Measurements from ENCODE around the gene RMI2. TPM values are rescaled to one million over a fixed set of nuclear protein-coding genes. Genes with fewer than 3 reads are reported as not detected.
A peak's percentile ranks its signal among the peaks of the same experiment; 100 is the strongest.

Gene RMI2
- total and polyA plus RNA-seq, 2 donors (not counting 1 experiment from before 2014, with no cell fraction given), result 6.6 to 6.8 TPM

DNA sequence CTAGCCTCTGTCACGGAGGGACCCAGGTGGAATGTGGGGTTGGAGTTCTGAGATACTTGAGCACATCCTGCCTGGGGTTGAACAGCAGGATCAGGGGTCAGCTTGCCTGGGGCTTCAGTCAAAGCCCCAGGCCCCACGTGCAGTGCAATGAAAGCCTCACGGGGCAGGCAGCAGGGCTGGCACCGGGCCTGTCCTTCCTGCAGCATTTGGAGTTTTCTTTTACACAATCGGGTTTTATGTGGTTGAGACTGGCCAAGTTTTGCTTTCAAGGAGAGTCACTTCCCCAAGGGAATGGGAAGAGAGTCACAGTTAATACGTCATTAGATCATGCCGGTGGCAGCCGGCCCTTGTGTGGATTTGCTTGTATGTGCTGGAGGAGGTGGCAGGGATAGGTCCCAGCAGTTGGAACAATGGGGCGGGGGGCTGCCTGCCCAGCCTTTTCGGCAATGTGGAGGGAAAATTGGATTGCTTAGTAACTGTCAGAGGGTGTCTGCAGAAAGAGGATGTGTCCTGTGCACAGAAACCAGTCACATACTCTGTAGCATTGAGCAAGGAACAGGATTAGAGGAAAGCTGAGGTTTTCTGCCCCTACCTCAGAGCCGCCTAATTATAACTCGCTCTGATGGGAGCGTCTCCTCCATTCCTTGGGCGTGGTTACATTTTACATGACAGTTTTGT is 4.5 kb downstream of the RMI2 start:
- H3K27ac ChIP-seq (ENCODE audit: insufficient read depth, low read length), result peak overlapping the region; percentile 87
- H3K4me1 ChIP-seq (ENCODE audit: control insufficient read depth, extremely low read depth, insufficient read depth, low read length), result peaks cover 20% of the 10 kb centered on the region
- peak overlapping the region in 1 of 4 experiments; percentile 17 for H3K4me3 ChIP-seq (replicated peaks in 1 of 4; ENCODE audit: control extremely low read depth in 1 of 4, insufficient read depth in 1 of 4, low read depth in 3 of 4, low read length in 4 of 4)
- H3K36me3 ChIP-seq (ENCODE audit: control insufficient read depth, insufficient read depth, low read length), result no peaks in the 10 kb centered on the region
- H2AFZ ChIP-seq (ENCODE audit: low read length), result peak overlapping the region; percentile 24
- TF ChIP-seq EZH2 (IDR thresholded peaks at IDR 0.05; ENCODE audit: low read length, missing control alignments), result no peak
- TF ChIP-seq, protein P1, sequence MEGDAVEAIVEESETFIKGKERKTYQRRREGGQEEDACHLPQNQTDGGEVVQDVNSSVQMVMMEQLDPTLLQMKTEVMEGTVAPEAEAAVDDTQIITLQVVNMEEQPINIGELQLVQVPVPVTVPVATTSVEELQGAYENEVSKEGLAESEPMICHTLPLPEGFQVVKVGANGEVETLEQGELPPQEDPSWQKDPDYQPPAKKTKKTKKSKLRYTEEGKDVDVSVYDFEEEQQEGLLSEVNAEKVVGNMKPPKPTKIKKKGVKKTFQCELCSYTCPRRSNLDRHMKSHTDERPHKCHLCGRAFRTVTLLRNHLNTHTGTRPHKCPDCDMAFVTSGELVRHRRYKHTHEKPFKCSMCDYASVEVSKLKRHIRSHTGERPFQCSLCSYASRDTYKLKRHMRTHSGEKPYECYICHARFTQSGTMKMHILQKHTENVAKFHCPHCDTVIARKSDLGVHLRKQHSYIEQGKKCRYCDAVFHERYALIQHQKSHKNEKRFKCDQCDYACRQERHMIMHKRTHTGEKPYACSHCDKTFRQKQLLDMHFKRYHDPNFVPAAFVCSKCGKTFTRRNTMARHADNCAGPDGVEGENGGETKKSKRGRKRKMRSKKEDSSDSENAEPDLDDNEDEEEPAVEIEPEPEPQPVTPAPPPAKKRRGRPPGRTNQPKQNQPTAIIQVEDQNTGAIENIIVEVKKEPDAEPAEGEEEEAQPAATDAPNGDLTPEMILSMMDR (conservative IDR thresholded peaks at IDR 0.05 in 1 of 2, IDR thresholded peaks at IDR 0.05 in 1 of 2; ENCODE audit: low read depth in 1 of 2, low read length in 2 of 2), result no peak
- H4K20me1 ChIP-seq (ENCODE audit: control insufficient read depth, extremely low read depth, insufficient read depth, low read length), result no peaks in the 10 kb centered on the region
- peak; percentile 66 to 90 for DNase-seq (ENCODE audit: low read depth in 2 of 2)
- H3K9ac ChIP-seq (ENCODE audit: insufficient read depth, low read length), result peak overlapping the region; percentile 17
- no peaks in the 10 kb centered on the region for H3K9me3 ChIP-seq (ENCODE audit: control insufficient read depth, insufficient read depth, low read depth, low read length)
- peak overlapping the region; percentile 60 for H3K4me2 ChIP-seq (ENCODE audit: extremely low read depth, insufficient read depth, low read length)
- H3K79me2 ChIP-seq (ENCODE audit: control insufficient read depth, insufficient read depth, low read length), result no peaks in the 10 kb centered on the region
- no peaks in the 10 kb centered on the region for H3K27me3 ChIP-seq (ENCODE audit: control insufficient read depth, insufficient read depth, low read length)

DNA sequence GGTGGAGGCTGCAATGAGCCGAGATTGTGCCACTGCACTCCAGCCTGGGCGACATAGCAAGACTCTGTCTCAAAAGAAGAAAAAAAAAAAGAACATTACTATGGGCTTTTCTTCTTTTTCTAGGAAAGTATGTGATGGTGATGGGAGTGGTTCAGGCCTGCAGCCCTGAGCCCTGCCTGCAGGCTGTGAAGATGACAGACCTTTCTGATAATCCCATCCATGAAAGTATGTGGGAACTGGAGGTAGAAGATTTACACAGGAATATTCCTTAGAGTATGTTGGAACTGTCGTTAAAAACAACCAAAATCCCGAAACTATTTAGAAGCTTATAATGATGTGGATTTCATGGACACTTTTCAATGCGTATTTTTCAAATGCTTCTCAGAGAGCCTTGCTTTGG is 5.3 kb downstream of the RMI2 start:
- H3K79me2 ChIP-seq (ENCODE audit: control insufficient read depth, insufficient read depth, low read length), result no peaks in the 10 kb centered on the region
- TF ChIP-seq EZH2 (IDR thresholded peaks at IDR 0.05; ENCODE audit: low read length, missing control alignments), result no peak
- TF ChIP-seq, protein P1 (conservative IDR thresholded peaks at IDR 0.05 in 1 of 2, IDR thresholded peaks at IDR 0.05 in 1 of 2; ENCODE audit: low read depth in 1 of 2, low read length in 2 of 2), result no peak
- H4K20me1 ChIP-seq (ENCODE audit: control insufficient read depth, extremely low read depth, insufficient read depth, low read length), result no peaks in the 10 kb centered on the region
- H3K27ac ChIP-seq (ENCODE audit: insufficient read depth, low read length), result peak overlapping the region; percentile 87
- peaks cover 28% of the 10 kb centered on the region for H3K4me1 ChIP-seq (ENCODE audit: control insufficient read depth, extremely low read depth, insufficient read depth, low read length)
- H3K9me3 ChIP-seq (ENCODE audit: control insufficient read depth, insufficient read depth, low read depth, low read length), result no peaks in the 10 kb centered on the region
- H3K4me2 ChIP-seq (ENCODE audit: extremely low read depth, insufficient read depth, low read length), result peak overlapping the region; percentile 88
- H2AFZ ChIP-seq (ENCODE audit: low read length), result peak overlapping the region; percentile 34
- no peaks in the 10 kb centered on the region for H3K36me3 ChIP-seq (ENCODE audit: control insufficient read depth, insufficient read depth, low read length)
- H3K27me3 ChIP-seq (ENCODE audit: control insufficient read depth, insufficient read depth, low read length), result no peaks in the 10 kb centered on the region
- peak overlapping the region; percentile 48 for H3K9ac ChIP-seq (ENCODE audit: insufficient read depth, low read length)
- DNase-seq (ENCODE audit: low read depth in 2 of 2), result no peak
- H3K4me3 ChIP-seq (replicated peaks in 1 of 4; ENCODE audit: control extremely low read depth in 1 of 4, insufficient read depth in 1 of 4, low read depth in 3 of 4, low read length in 4 of 4), result peak overlapping the region in 2 of 4 experiments; percentile 31 to 36

DNA sequence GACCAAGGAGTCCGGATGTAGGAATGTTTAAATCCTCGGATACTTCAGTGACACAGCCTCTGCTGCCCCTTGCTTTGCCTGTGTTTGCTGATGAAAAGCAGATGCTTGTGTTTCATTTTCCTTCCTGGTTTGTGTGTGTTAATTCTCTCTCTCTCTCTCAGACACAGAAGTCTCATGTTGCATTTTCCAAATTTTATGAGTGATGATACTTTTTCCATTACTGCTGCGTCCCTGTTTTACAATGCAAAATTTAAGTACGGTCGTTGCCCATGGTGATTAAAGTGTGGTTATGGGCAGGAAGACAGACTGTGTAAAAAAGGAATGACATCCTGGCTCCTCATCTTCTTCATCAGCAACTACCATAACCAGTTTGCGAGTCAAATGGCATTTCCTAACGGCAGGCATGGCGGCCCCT is 5.7 kb downstream of the RMI2 start:
- H2AFZ ChIP-seq (ENCODE audit: low read length), result peak overlapping the region; percentile 75
- no peak for TF ChIP-seq EZH2 (IDR thresholded peaks at IDR 0.05; ENCODE audit: low read length, missing control alignments)
- TF ChIP-seq, protein P1 (conservative IDR thresholded peaks at IDR 0.05 in 1 of 2, IDR thresholded peaks at IDR 0.05 in 1 of 2; ENCODE audit: low read depth in 1 of 2, low read length in 2 of 2), result no peak
- H3K4me1 ChIP-seq (ENCODE audit: control insufficient read depth, extremely low read depth, insufficient read depth, low read length), result peaks cover 30% of the 10 kb centered on the region
- peak overlapping the region; percentile 88 for H3K4me2 ChIP-seq (ENCODE audit: extremely low read depth, insufficient read depth, low read length)
- H3K79me2 ChIP-seq (ENCODE audit: control insufficient read depth, insufficient read depth, low read length), result no peaks in the 10 kb centered on the region
- H3K9ac ChIP-seq (ENCODE audit: insufficient read depth, low read length), result peak overlapping the region; percentile 48
- no peaks in the 10 kb centered on the region for H3K36me3 ChIP-seq (ENCODE audit: control insufficient read depth, insufficient read depth, low read length)
- H3K9me3 ChIP-seq (ENCODE audit: control insufficient read depth, insufficient read depth, low read depth, low read length), result no peaks in the 10 kb centered on the region
- DNase-seq (ENCODE audit: low read depth in 2 of 2), result peak; percentile 37 to 90
- no peaks in the 10 kb centered on the region for H3K27me3 ChIP-seq (ENCODE audit: control insufficient read depth, insufficient read depth, low read length)
- no peaks in the 10 kb centered on the region for H4K20me1 ChIP-seq (ENCODE audit: control insufficient read depth, extremely low read depth, insufficient read depth, low read length)
- H3K27ac ChIP-seq (ENCODE audit: insufficient read depth, low read length), result peak overlapping the region; percentile 87
- H3K4me3 ChIP-seq (replicated peaks in 1 of 4; ENCODE audit: control extremely low read depth in 1 of 4, insufficient read depth in 1 of 4, low read depth in 3 of 4, low read length in 4 of 4), result peak overlapping the region; percentile 7 to 36 (median 20)
